GM18870 (cell line): ENCODE results near the gene HMGCLL1.
A peak's percentile ranks its signal among the peaks of the same experiment; 100 is the strongest.

Experiments used
- ATAC-seq: cut with Tn5 transposase; IDR thresholded peaks from one replicate; pipeline ENCODE4 v1.9.1; 2021; ENCODE audit warnings: moderate library complexity; ENCODE audit not compliant: unreplicated experiment

HMGCLL1 gene

DNA sequence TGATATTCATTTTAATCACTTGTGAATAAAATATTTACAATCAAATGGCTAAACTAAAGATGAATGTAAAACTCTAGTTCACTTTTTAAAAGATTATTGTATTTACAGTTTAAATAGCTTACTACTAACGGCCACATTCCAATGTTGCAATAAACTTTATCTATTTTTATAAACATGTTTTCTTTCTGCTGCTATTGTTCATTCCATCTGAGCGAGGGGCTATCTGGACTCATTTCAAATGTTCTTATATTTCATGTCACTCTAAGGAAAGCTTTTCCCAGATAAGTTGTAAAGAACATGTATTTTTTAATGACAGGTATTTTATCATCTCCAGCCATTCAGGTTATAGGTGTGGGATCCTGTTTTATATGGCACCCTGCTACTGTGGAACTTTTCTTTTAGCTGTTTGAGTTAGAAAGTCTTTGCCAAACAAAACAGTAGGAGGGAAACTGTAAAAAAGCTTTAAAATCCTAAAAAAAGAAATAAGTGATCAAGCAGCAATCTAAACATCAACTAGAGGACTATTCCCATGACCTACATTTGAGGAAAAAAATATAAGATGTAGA, 42.5 kb downstream of the HMGCLL1 start:
- no peak for ATAC-seq

DNA sequence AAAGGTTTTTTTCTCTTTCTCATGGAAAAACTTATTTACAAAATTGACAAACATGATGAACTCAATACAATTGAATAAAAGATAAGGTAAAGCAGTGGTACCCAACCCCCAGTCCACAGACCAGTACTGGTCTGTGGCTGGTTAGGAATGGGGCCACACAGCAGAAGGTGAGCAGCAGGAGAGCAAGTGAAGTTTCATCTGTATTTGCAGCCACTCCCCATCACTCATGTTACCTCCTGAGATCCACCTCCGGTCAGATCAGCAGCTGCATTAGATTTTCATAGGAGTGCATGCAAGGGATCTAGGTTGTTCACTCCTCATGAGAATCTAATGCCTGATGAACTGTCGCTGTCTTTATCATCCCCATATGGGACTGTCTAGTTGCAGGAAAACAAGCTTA, 47.5 kb downstream of the HMGCLL1 start:
- no peak for ATAC-seq

DNA sequence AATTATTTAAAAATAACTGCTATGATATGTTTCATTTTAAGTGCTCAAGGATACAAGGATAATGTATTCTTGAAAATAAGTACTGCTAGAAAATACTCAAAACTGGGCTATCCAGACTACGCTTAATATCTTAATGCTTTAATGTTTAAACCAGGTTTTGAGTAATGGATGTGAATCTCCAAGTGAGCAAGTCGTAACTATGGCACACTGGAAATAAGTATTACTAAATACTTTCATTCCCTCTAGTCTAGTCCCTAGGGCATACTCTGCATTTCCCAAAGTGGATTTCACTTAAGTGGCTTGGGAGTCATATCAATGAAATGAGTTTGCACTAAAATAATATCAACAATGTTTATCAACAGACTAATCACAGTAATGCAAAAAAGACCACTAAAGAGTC, 48.1 kb downstream of the HMGCLL1 start:
- no peak for ATAC-seq

DNA sequence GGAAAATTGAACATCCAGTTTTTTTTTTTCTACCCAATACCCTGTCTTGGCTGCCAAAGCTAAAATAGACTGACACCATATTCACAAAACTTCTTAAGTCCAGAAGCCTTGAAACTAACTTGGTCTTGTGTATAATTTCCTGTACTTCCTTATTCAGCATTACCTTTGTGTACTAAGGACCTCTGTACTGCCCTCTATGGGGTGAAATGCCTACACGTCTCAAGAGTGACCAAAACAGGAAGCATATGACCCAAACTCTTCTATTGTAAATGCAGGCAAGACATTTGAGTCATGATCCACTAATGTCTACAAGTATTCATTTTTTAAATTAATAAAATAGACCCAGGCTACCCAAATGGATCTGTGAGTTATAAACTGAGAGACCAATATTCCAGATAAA, 50.4 kb downstream of the HMGCLL1 start:
- ATAC-seq = peak; percentile 81

DNA sequence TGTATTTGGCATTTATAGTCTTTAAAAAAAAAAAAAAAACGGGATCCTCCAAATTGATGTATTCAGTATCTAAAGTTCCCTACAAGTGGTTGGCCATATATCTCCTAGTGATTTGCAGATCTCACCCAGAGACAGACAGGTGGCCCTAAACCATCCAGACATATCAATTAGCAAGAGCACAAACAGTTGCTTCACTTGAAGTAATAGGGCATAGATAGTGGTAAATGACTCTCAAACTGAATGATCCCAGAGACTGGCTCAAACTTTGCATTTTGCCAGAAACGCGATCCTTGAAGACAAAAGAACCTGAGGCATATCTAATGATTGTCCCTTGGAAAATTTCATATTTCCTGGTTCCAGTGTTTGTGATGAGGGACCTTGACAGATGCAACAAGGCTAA, 54.6 kb downstream of the HMGCLL1 start:
- ATAC-seq = no peak

DNA sequence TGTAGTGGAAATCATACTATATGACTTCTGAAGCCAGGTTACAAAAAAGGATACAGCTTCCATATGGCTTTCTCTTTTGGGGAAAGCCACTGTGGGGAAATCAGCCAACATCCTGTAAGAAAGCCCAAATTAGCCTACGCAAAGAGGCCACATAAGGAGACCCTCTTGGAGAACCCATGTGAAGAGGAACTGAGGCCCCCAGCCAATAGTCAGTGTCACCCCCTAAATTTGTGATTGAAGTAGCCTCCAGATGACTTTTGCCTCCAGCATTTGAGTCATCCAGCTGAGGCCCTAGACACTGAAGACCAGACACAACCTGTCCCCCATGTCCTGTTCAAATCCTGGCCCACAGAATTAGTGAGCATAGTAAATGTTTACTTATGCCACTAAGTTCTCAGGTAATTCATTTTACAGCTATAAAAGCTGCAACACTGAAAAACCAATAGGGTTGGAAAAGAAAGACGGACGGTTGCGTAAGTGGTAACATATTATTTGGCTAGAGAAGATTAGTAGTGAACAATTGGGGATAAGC, 60.4 kb downstream of the HMGCLL1 start:
- ATAC-seq = no peak

DNA sequence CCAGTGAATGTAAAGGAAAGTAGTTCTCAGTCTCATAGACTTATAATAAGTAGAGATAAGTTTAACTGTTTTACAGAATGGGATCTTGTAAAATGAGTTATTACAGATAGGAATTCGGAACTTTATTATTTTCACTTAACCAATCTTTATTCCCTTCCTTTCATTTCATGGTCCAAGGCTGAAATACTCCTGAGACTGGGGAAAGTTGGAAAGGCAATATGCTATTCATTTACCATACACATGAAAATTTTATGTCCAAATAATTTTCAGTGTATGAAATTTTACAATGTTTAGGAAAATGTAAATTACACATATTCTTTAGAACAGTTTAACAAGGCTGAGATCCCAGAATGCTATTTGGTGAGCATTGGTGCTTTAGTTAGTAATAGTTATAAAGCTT, 62.3 kb downstream of the HMGCLL1 start:
- ATAC-seq = no peak

DNA sequence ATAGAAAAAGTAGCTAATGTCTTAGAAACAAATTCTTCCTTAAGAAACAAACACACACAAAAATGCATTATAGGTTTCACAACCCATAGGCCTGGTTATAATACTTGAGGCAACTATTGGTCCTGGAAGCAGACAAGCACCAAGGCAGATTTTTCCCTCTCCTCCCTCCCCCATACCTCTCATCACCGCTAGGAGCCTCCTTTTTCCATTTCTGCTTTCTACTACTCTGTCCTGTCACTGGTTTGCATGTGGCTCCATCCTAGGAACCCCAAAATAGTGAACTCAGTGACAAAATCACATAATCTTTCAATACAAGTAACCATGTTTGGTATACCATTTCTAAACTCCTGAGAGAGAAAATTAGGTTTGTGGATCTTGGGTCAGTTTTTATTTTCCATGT, 66.1 kb downstream of the HMGCLL1 start:
- ATAC-seq = no peak

DNA sequence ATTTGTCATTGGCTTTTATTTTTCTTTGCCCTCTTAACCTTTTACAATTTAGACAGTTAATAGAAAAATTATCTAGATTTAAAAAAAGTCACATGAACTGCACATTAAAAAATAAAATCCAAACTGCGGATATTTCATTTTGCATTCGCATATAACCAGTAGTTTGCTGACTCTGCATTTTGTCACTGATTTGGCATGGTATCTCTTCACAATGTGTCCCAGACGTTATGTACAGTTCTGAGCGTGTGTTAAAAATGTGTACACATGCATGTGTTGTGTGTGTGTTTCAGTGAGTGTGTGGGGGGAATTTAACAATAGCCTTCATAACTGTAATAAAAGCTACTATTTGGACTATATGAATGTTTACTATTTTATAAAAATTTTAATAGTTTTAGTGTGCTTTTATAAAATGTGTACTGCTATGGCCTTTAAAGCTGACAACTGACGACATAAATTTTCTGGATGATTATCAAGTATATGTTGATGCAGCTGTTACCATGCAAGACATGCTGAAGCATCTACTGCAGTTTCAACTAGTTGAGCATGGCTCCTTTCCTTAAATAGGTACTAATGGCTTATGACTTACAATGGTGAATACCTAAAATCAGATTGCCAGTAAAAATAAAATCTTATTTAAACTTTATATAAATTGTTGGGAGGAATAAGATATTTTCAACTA, 67.7 kb downstream of the HMGCLL1 start:
- no peak for ATAC-seq

DNA sequence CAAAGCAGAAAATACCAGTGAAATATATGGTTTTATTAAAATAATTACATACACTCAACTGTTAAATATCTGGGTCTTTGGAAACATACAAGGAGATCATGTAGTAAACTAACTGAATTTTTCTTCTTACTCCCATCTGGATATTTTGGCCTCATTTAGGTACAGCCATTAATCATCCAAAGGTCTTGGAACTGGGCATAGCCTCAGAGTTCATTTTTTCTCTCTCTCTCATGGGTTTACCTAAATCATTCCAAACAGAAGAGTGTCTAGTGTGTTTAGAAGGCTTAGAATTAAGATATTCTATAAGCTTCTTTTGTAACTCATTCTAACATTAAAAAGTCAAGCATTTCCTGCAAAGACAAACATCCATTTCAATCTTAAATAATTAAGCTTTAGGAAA, 79.4 kb downstream of the HMGCLL1 start:
- ATAC-seq = no peak

DNA sequence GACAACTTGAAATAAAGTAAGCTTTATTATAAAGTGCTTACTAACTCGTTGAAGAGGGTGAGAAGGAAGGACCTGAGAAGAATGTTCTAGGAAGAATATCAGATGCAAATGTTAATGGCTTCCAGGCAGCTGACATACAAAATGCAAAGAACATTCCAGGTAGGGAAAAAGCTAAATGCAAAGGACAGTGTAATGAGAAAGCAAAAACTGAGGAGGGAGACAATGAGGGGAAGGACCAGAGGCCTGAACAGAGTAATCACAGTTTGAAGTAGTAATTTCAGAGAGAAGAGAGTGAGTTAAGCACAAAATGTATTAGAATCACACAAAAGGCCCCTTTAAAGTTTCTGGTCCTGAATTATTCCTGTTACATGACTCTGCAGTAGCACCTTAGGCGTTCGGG, 81.3 kb downstream of the HMGCLL1 start:
- no peak for ATAC-seq

DNA sequence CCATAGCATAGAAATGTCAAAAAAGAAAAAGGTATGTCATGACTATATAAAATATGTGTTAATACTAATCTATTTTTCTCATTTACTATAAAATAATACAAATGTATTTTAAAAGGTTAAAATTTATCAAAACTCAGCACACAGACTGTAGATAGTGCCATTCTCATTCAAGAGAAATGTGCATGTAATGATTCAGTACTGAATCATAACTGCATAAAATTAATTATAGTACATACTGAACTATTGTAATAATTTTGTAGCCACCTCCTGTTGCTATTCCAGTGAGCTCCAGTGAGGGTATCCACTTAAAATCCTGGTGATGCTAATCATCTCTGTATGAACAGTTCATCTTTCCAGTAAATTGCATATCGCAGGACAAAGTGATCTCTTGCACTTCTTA, 82.8 kb downstream of the HMGCLL1 start:
- ATAC-seq = no peak

DNA sequence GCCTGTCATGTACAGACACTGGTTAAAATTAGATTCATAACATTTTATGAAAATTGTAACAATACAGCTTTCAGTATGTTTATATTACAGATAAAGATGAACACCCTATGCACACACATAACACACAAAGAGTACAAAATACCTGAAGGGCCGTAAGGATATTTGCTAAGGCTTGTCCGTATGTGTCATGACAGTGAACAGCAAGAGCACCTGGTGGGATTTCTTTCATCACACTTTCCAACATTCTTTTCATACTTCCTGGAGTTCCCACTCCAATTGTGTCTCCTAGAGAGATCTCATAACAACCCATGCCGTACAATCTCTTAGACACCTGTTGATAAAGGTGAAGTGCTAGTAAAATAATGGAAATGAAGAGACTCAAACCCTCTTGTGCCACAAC, 83.7 kb downstream of the HMGCLL1 start:
- no peak for ATAC-seq

DNA sequence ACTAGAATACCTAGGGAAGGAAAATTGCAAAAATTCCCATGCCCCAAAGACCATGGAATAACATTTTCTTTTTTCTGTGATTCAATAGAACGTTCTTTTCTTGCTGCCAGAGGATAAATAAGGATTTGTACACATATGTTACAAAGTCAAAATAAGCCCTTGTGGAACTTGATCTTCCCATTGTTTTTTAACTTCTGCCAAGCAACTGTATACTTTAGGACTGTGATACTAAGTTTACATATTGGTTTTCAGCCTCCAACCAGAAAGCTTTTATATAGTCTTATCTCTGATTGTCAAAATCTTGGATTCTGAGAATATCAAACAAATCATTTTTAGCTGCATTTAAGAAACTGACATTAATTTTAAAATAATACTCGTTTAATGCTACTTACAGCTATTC, 84.6 kb downstream of the HMGCLL1 start:
- ATAC-seq = no peak

DNA sequence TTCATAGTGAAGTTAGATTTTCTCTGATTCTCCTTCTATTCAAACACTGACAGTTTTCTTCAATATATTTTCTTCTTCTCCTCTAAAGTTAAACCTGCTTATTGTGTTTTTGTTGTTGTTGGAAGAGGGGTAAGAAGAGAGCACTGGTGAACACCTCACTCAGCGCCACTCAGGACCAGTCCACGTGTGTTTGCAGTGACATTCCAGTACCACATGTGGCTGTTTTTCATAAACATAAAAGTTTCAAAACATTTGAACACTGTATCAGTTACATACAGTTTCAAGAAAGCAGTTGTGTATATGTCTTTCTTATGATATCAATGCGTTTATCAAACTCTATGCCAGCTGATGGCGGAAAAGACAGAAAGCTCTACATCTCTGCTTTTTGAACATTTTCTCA, 86.7 kb downstream of the HMGCLL1 start:
- ATAC-seq = no peak

DNA sequence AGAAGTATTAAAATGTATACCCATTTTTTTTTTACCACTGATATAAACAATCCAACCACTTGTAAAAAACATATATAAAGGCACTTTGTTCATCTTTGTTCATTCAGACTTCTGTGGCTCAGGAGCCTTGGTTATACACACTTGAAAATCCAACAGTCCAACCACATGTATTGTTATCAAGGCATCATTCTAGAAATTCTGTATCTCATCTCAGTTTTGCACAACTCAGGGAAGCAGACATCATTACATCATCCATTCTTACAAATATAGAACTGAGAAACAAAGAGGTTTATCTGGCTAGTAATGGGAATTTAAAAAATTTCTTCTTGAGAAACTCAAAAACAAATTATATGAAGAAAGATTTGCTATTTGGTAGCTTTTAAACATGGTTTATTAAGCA, 88.1 kb downstream of the HMGCLL1 start:
- no peak for ATAC-seq

DNA sequence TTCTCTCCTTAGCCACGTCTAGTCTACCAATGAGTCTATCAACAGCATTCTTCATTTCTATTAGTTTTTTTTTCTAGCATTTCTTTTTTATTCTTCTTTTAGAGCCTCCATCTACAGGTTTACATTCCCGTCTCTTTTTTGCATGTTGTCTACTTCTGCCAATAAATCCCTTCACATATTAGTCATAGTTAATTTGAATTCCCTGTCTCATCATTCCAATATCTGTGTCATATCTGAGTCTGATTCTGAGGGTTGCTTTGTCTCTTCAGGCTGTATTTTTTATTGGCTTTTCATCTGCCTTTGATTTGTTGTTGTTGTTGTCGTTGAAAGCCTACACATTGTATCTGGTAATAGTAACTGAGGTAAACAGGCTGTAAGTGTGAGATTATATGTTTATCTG, 104.6 kb downstream of the HMGCLL1 start:
- no peak for ATAC-seq

DNA sequence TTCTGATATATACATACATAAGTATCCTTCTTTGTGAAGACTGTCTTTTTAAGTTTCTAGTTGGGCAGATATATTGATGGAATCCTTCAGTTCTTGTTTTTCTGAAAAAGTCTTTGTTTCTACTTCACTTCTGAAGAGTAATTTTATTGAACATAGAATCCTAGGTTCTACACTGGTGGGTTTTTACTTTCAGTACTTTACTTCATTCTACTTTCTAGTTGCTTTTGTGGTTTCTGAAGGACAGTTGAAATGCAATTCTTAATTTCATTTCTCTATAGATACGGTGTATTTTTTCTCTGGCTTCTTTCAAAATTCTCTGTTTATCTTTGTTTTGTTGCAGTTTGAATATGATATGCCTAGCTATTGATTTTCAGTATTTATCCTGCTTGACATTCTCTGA, 105.3 kb downstream of the HMGCLL1 start:
- peak; percentile 75 for ATAC-seq

DNA sequence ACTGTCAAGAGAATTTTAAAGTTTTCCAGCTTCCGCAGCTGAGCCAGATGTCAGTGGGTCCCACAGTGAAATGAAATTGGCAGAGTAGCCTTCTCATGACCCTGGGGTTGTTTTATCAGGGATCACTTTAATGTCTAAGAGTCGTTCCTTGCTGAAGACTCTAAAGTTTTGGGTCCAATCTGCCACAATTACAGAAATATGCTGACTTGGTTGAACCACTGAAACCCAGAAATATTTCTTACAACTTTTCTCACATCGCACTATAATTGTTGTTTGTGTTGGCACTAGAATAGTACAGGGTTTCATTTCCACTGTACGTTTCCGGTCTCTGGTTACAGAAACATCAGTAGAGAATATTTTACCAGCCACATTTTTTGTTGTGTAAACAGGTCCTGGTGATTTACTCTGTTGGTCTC, 109.0 kb downstream of the HMGCLL1 start:
- no peak for ATAC-seq

DNA sequence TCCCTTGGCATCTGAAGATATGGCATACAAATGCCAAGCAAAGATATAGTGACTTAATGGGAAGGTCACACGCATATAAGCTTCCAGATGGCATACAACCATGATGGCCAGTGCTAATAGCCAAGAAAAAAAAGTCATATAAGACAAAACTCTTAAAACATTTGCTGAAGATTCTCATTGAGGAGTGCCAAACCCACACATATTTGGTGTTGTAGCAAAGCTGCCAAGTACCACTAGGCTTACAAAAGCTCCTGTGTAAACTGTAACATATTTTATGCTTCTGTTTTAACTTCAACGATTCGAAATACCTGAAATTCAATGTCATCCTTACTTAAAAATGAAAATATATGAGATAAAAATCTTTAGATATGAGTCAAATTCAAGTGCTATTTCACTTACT, 123.0 kb downstream of the HMGCLL1 start:
- no peak for ATAC-seq

DNA sequence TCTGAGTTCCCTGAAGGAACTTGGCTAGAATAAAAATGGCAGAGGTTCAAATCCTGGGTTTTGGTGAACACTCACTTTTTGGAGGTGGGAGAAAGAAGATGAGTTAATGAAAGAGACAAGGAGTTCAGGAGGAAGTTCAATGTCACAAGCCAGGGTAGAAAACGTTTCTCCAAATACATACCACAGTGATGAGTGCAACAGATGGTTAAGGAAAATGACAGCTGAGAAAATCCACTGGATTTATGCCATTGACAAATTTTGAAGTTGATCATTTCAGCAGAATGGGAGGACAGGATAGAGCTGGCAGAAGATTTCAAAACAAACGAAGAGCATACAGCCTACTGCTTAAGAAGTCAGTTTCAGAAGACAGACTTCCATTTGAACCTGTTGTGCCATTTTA, 129.0 kb downstream of the HMGCLL1 start:
- ATAC-seq = no peak

DNA sequence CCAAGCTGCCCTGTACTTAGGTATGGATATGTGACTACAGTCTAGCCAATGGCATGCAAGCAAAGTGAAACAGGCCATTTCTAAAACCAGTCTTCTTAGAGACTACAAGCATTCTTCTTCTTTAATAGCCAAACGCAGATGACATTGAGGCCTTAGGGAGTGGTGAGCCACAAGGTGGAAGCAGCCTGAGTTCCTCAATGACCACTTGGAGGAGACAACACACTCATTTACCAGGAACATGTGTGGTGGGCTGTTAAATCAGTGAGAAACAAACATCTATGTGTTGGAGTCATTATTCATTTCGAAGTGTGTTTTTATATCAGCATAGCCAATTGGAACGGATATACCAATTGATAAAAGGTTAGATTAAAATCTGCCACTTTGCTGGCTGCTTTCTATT, 129.8 kb downstream of the HMGCLL1 start:
- ATAC-seq = no peak

DNA sequence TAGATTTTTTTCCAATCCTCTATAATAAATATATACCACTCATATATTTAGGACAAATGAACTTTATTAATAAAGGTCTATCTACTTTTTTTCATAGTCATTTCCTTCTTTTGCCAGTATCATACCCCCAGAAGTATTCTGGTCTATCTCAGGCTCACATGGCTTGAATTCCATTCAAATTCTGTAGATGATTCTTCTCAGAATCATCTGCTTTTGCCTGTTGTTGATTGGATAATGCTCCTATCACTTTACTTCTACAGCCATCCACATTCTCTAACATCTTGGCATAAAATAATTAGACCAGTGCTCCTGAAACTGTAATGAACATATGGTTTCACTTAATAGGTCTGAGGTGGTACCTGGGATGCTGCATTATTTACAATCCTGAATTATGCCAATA, 130.5 kb downstream of the HMGCLL1 start:
- no peak for ATAC-seq
